Globus pallidus (tissue), 1 donor: ENCODE measurements around the gene MTFR1L.

Source experiments
- DNase-seq: peaks from one replicate; pipeline ENCODE4 v3.0.0-alpha.2; 2015; ENCODE audit warnings: low spot score

Gene MTFR1L

GRCh38 chr1:25819491-25820246 is at the start of gene MTFR1L:
Gene MTFR1L, plus strand, starts transcription at chr1:25819954. Its CDS starts 3,151 bp downstream, at chr1:25823105.
- peak; percentile 80 for DNase-seq

- no peak for DNase-seq
Observed at GRCh38 chr1:25770541-25771220, 49.1 kb upstream of the MTFR1L start.

GRCh38 chr1:25771221-25772114 is 48.3 kb upstream of the MTFR1L start:
- DNase-seq = no peak

GRCh38 chr1:25772164-25772563 is 47.6 kb upstream of the MTFR1L start:
- DNase-seq = no peak

- DNase-seq = no peak
Observed at GRCh38 chr1:25772692-25773245, 47.0 kb upstream of the MTFR1L start.

- no peak for DNase-seq
Observed at GRCh38 chr1:25773441-25774125, 46.2 kb upstream of the MTFR1L start.

- DNase-seq = no peak
Observed at GRCh38 chr1:25774206-25774803, 45.4 kb upstream of the MTFR1L start.

GRCh38 chr1:25774921-25775771 is 44.6 kb upstream of the MTFR1L start:
- DNase-seq = no peak

- DNase-seq = no peak
Observed at GRCh38 chr1:25779388-25779787, 40.4 kb upstream of the MTFR1L start.

GRCh38 chr1:25779894-25780293 is 39.9 kb upstream of the MTFR1L start:
- no peak for DNase-seq

GRCh38 chr1:25780318-25781129 is 39.2 kb upstream of the MTFR1L start:
- DNase-seq = no peak

- no peak for DNase-seq
Observed at GRCh38 chr1:25781130-25781433, 38.7 kb upstream of the MTFR1L start.

GRCh38 chr1:25782608-25783201 is 37.0 kb upstream of the MTFR1L start:
- no peak for DNase-seq

- DNase-seq = no peak
Observed at GRCh38 chr1:25784575-25785051, 35.1 kb upstream of the MTFR1L start.

GRCh38 chr1:25785333-25786067 is 34.3 kb upstream of the MTFR1L start:
- no peak for DNase-seq

GRCh38 chr1:25786887-25787759 is 32.6 kb upstream of the MTFR1L start:
- no peak for DNase-seq

- no peak for DNase-seq
Observed at GRCh38 chr1:25787760-25788166, 32.0 kb upstream of the MTFR1L start.
